HCT116 (cell line): ENCODE results near the gene TAS1R2. TPM values are rescaled to one million over a fixed set of nuclear protein-coding genes. Genes with fewer than 3 reads are reported as not detected.

Source experiments
- ATAC-seq: fragments of 200-7000 bp; cut with Tn5 transposase; 2 replicates; pipeline ENCODE4 v1.9.1; 2020; ENCODE audit warnings: mild to moderate bottlenecking, moderate library complexity
- BruUV-seq: library from RNA; stranded (reverse); fragments of 400-500 nt; replicated peaks from 2 replicates; lab custom pipeline; 2021; lab: Mats Ljungman, UMichigan
- CTCF ChIA-PET: fragments of 300-600 bp; sonication (Branson Sonifier 250); formaldehyde crosslinking; loops from one replicate; lab custom pipeline; 2021; ENCODE audit warnings: antibody characterized with exemption; lab: Charles Lee
- POLR2A ChIA-PET: fragments of 300-600, 350-600 bp; sonication (Branson Sonifier 250); formaldehyde crosslinking; loops from one replicate; lab custom pipeline; 2021; ENCODE audit warnings: antibody characterized with exemption; lab: Charles Lee
- RAD21 ChIA-PET, 2 experiments: fragments of 300-600 bp; sonication (Branson Sonifier 250); formaldehyde crosslinking; loops; one replicate each; lab custom pipeline; 2023; ENCODE audit warnings: low total read pairs in 2 of 2; ENCODE audit not compliant: uncharacterized antibody in 2 of 2, unreplicated experiment in 2 of 2, low non-redundant PET in 1 of 2; lab: Charles Lee
- DNase-seq: peaks from one replicate; pipeline ENCODE4 v3.0.0-alpha.2; 2010; ENCODE audit warnings: low read depth, low spot score
- H2AFZ ChIP-seq: fragments of 200-600 bp; shearing (Covaris generic), sonication (generic); 2 replicates; pipeline ENCODE4 v1.6.1; 2017; ENCODE audit warnings: low read depth, mixed run types, mixed read lengths, antibody characterized with exemption, low read length; ENCODE audit not compliant: poor library complexity, severe bottlenecking
- H3K27ac ChIP-seq: 2 replicates; pipeline ENCODE4 v1.5.1; 2012; ENCODE audit warnings: low read depth, low read length
- H3K27me3 ChIP-seq: fragments of 200-600 bp; sonication (generic); 2 replicates; pipeline ENCODE4 v1.6.1; 2016; ENCODE audit warnings: mixed run types, low read length, mixed read lengths; ENCODE audit not compliant: insufficient read depth
- H3K36me3 ChIP-seq, 2 experiments: fragments of 200-500 bp in 1 of 2; fragments of 200-600 bp in 1 of 2; sonication (Bioruptor generic) in 1 of 2; sonication (generic) in 1 of 2; 2 replicates each; pipeline versions ENCODE4 v1.5.1 to v1.6.1; 2014 to 2016; ENCODE audit warnings: low read length in 2 of 2, inconsistent platforms in 1 of 2, mixed read lengths in 1 of 2, mixed run types in 1 of 2; ENCODE audit not compliant: insufficient read depth in 2 of 2, control insufficient read depth in 1 of 2
- H3K4me1 ChIP-seq, 2 experiments: fragments of 200-600 bp in 1 of 2; sonication (generic) in 1 of 2; 2 replicates each; pipeline versions ENCODE4 v1.5.1 to v1.6.1; 2012 to 2017; ENCODE audit warnings: low read length in 2 of 2, inconsistent platforms in 1 of 2, mild to moderate bottlenecking in 1 of 2, mixed read lengths in 1 of 2, mixed run types in 1 of 2, moderate library complexity in 1 of 2; ENCODE audit not compliant: insufficient read depth in 2 of 2, control insufficient read depth in 1 of 2
- H3K4me2 ChIP-seq: fragments of 200-600 bp; sonication (generic); 2 replicates; pipeline ENCODE4 v1.6.1; 2017; ENCODE audit warnings: mixed run types, low read length, mixed read lengths
- H3K4me3 ChIP-seq, 2 experiments: fragments of 200-600 bp in 1 of 2; sonication (generic) in 1 of 2; replicated peaks in 1 of 2; 2 replicates each; pipeline ENCODE4 v1.5.1; 2011 to 2016; ENCODE audit warnings: low read length in 2 of 2, control low read depth in 1 of 2, low read depth in 1 of 2, mild to moderate bottlenecking in 1 of 2, mixed read lengths in 1 of 2, mixed run types in 1 of 2
- H3K79me2 ChIP-seq: fragments of 200-600 bp; sonication (generic); 2 replicates; pipeline ENCODE4 v1.6.1; 2017; ENCODE audit warnings: mild to moderate bottlenecking, mixed run types, low read length, moderate library complexity, mixed read lengths; ENCODE audit not compliant: insufficient read depth
- H3K9ac ChIP-seq: fragments of 200-600 bp; sonication (generic); 2 replicates; pipeline ENCODE4 v1.6.1; 2016; ENCODE audit warnings: low read length, mixed read lengths
- H3K9me2 ChIP-seq: fragments of 200-600 bp; sonication (generic), shearing (Covaris generic); 2 replicates; pipeline ENCODE4 v1.6.1; 2017; ENCODE audit warnings: mixed run types, mild to moderate bottlenecking, moderate library complexity; ENCODE audit not compliant: insufficient read depth
- H3K9me3 ChIP-seq, 2 experiments: fragments of 200-500 bp in 1 of 2; fragments of 200-600 bp in 1 of 2; sonication (Bioruptor generic) in 1 of 2; sonication (generic) in 1 of 2; 2 replicates each; pipeline ENCODE4 v1.6.1; 2014 to 2017; ENCODE audit warnings: low read length in 2 of 2, mixed read lengths in 2 of 2, inconsistent platforms in 1 of 2, low read depth in 1 of 2, mild to moderate bottlenecking in 1 of 2, mixed run types in 1 of 2, moderate library complexity in 1 of 2; ENCODE audit not compliant: control insufficient read depth in 1 of 2, insufficient read depth in 1 of 2
- H4K20me1 ChIP-seq: fragments of 200-600 bp; sonication (generic), shearing (Covaris generic); 2 replicates; pipeline ENCODE4 v1.6.1; 2017; ENCODE audit warnings: mixed run types, mild to moderate bottlenecking, moderate library complexity; ENCODE audit not compliant: insufficient read depth
- EGR1 ChIP-seq: IDR thresholded peaks from 2 replicates; pipeline ENCODE4 v1.6.1; 2012; ENCODE audit warnings: low read depth
- EZH2 ChIP-seq: fragments of 200-600 bp; sonication (generic); IDR thresholded peaks from 2 replicates; pipeline ENCODE4 v1.6.1; 2017; ENCODE audit warnings: antibody characterized with exemption, mixed run types
- POLR2A ChIP-seq: IDR thresholded peaks from 2 replicates; pipeline ENCODE4 v1.7.0; 2011; ENCODE audit warnings: borderline replicate concordance; ENCODE audit not compliant: insufficient read depth, insufficient read length; ENCODE audit errors: extremely low read depth
- SP1 ChIP-seq: IDR thresholded peaks from 2 replicates; pipeline ENCODE4 v1.6.1; 2012; ENCODE audit warnings: low read depth
- SRF ChIP-seq: IDR thresholded peaks from 2 replicates; pipeline ENCODE4 v1.6.1; 2012; ENCODE audit warnings: low read depth
- ZFX ChIP-seq: fragments of 450-650 bp; IDR thresholded peaks from 2 replicates; pipeline ENCODE4 v1.6.1; 2017
- ZNF274 ChIP-seq: fragments of 200-500 bp; sonication (Bioruptor generic); IDR thresholded peaks from 2 replicates; pipeline ENCODE4 v1.6.1; 2014; ENCODE audit warnings: mild to moderate bottlenecking, low read depth, low read length, inconsistent platforms
- intact Hi-C: fragments of 100-400 bp; cut with micrococcal nuclease; formaldehyde crosslinking; loops from 2 replicates; pipeline ENCODE4 v1.10.0; 2022
- total RNA-seq: library from RNA; stranded (reverse); gene quantifications from one replicate; pipeline ENCODE4 v1.2.1, GENCODE V29; 2021; ENCODE audit not compliant: unreplicated experiment
- TF ChIP-seq, protein P1 (sequence below): IDR thresholded peaks from 2 replicates; pipeline ENCODE4 v1.6.1; 2012
- TF ChIP-seq, protein P2 (sequence below): IDR thresholded peaks from 2 replicates; pipeline ENCODE4 v1.6.1; 2011; ENCODE audit warnings: mild to moderate bottlenecking, low read length, moderate library complexity; ENCODE audit not compliant: insufficient replicate concordance; ENCODE audit errors: extremely low read depth

Gene TAS1R2
- total RNA-seq, 1 experiment from 2014 or later = not detected

DNA sequence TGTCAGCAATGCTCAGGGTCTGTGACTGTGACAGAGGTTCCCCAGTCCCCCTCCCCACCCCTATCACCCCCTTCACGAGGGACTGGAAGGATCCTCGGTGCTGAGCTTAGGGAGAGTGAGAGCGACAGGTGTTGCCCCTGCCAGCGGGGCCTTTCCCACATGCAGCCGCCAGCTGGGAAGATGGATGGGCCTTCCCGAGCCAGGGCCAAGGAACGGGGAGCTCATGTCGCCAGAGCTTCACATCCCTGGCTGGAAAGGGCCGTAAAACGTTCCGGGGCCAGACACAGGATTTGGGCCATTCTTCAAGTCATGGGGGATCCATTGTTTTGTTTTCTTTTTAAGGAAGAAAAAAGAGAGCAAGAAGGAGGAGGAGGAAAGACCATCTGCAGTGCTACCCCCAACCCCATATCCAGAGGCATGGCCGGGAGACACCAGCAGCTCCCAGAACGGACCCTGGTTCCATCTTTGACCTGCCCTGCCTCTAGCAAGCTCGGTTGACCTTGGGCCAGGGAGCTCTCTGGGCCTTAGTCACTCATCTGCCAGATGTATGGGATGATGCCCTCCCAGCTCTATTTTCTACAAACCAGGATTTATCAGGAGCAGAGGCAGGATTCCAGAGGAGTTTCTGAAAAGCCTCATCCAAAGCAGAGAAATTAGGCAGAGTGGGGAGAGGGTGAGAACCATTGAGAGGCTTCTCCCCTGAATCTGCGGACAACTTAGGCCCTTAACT, 54.1 kb downstream of the TAS1R2 start (continued):
- TF ChIP-seq, protein P1, sequence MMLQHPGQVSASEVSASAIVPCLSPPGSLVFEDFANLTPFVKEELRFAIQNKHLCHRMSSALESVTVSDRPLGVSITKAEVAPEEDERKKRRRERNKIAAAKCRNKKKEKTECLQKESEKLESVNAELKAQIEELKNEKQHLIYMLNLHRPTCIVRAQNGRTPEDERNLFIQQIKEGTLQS = no peak
- no peak for TF ChIP-seq EGR1
- no peak for TF ChIP-seq POLR2A
- no peak for TF ChIP-seq SRF
- TF ChIP-seq SP1 = no peak
- no peak for TF ChIP-seq ZFX
- no peak for TF ChIP-seq EZH2
- no peak for TF ChIP-seq ZNF274
- TF ChIP-seq, protein P2, sequence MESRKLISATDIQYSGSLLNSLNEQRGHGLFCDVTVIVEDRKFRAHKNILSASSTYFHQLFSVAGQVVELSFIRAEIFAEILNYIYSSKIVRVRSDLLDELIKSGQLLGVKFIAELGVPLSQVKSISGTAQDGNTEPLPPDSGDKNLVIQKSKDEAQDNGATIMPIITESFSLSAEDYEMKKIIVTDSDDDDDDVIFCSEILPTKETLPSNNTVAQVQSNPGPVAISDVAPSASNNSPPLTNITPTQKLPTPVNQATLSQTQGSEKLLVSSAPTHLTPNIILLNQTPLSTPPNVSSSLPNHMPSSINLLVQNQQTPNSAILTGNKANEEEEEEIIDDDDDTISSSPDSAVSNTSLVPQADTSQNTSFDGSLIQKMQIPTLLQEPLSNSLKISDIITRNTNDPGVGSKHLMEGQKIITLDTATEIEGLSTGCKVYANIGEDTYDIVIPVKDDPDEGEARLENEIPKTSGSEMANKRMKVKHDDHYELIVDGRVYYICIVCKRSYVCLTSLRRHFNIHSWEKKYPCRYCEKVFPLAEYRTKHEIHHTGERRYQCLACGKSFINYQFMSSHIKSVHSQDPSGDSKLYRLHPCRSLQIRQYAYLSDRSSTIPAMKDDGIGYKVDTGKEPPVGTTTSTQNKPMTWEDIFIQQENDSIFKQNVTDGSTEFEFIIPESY = no peak

DNA sequence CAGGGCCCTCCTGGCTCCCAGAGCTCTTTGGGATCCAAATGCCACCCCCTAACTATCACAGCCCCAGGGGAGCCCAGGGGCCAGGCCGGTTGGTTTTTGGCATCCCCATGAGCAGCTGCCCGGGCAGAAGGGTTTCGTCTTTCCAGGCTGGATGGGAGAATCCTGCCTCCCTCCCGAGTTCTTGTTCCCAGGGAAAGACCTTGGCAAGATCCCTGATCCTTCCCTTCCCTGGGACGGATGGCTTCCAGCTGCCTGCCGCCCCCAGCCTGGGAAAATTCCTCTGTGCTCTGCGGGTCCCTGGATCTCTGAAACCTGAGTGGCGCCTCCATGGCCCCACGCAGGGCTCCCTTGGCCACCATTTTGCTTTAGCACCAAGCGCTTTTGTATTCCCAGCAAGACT, 55.6 kb downstream of the TAS1R2 start:
- Histone ChIP-seq H3K4me1 (peaks cover 0 to 4% of the 10 kb centered on the region in 2 experiments; a peak in 1 of 4 replicates), H3K9ac (no peak overlapping the region), H2AFZ (no peak overlapping the region), H3K36me3 (no peaks in the 10 kb centered on the region), H3K9me2 (no peaks in the 10 kb centered on the region), H4K20me1 (no peaks in the 10 kb centered on the region), H3K27ac (no peak overlapping the region), H3K4me3 (no peak overlapping the region), H3K4me2 (no peak overlapping the region), H3K79me2 (no peaks in the 10 kb centered on the region), H3K9me3 (peaks cover 0 to 6% of the 10 kb centered on the region in 2 experiments; a peak in 1 of 4 replicates), H3K27me3 (no peaks in the 10 kb centered on the region)
- intact Hi-C loops = no loop called here
- RAD21 ChIA-PET = no interaction called here
- POLR2A ChIA-PET = no interaction called here
- no peak for TF ChIP-seq SRF
- ATAC-seq (no peak), DNase-seq (no peak)
- BruUV-seq = no TSS peak
- CTCF ChIA-PET = no interaction called here
